ENCODE data around the gene TSPAN15. TPM values are rescaled to one million over a fixed set of nuclear protein-coding genes. Genes with fewer than 3 reads are reported as not detected.

The TSPAN15 gene
- total RNA-seq, 2 experiments from 2014 or later, result 0.58 to 1.2 TPM

DNA sequence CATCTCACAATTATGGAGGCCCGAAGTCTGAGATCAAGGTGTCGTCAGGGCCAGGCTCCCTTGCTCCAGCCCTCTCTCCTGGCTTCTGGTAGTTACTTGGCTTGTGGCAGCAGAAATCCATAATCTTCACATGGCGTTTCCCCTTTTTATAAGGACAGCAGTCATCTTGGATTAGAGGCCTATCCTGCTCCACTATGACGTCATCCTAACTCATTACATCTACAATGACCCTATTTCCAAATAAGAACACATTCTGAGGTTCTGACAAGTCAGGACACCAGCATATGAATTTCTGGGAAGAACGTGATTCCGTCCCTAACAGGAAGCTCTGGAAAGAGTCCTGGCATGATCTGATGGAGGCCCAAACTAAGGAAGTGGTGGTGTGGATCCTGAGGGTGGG, 86.2 kb downstream of the TSPAN15 start:
- ChIA-PET POLR2A (no interaction called here), CTCF (no interaction called here)
- intact Hi-C loops (cut with micrococcal nuclease), result no loop called here
- Mint-ChIP-seq H3K9me3 (peaks cover 6% of the 10 kb centered on the region), H3K27me3 (peaks cover 7% of the 10 kb centered on the region), H3K4me3 (no peak overlapping the region), H3K27ac (no peak overlapping the region), H3K4me1 (ENCODE audit: low read depth) (no peaks in the 10 kb centered on the region), H3K36me3 (ENCODE audit: low read depth) (no peaks in the 10 kb centered on the region)
- no peak for ATAC-seq
- DNase-seq, result no peak
- TF ChIP-seq, protein P1, sequence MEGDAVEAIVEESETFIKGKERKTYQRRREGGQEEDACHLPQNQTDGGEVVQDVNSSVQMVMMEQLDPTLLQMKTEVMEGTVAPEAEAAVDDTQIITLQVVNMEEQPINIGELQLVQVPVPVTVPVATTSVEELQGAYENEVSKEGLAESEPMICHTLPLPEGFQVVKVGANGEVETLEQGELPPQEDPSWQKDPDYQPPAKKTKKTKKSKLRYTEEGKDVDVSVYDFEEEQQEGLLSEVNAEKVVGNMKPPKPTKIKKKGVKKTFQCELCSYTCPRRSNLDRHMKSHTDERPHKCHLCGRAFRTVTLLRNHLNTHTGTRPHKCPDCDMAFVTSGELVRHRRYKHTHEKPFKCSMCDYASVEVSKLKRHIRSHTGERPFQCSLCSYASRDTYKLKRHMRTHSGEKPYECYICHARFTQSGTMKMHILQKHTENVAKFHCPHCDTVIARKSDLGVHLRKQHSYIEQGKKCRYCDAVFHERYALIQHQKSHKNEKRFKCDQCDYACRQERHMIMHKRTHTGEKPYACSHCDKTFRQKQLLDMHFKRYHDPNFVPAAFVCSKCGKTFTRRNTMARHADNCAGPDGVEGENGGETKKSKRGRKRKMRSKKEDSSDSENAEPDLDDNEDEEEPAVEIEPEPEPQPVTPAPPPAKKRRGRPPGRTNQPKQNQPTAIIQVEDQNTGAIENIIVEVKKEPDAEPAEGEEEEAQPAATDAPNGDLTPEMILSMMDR (IDR thresholded peaks at IDR 0.05), result no peak

DNA sequence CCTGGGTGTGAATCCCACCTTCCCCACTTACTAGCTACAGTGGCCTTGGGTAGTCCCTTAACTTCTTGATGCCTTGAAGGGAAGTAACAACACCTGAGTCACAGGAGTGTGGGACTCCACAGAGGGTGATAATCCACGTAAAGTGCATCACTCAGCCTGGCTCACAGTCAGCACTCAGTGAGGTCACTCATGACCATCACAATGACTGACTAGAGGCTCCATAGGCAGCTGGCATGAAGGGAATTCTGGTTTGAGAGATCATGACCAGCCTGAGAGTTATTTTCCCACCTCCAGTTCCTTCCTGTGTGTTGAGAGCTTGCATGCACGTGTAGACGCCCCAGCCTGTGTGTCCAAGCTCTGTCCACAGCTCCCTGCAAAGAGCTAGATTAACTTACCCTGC, 87.2 kb downstream of the TSPAN15 start:
- TF ChIP-seq, protein P1 (IDR thresholded peaks at IDR 0.05), result no peak
- no peak overlapping the region for H3K4me3 Mint-ChIP-seq
- no peaks in the 10 kb centered on the region for H3K4me1 Mint-ChIP-seq (ENCODE audit: low read depth)
- ATAC-seq (no peak), DNase-seq (no peak)
- POLR2A ChIA-PET, result no interaction called here
- no peak overlapping the region for H3K27ac Mint-ChIP-seq
- peaks cover 1% of the 10 kb centered on the region for H3K27me3 Mint-ChIP-seq
- CTCF ChIA-PET, result no interaction called here
- H3K9me3 Mint-ChIP-seq, result peaks cover 4% of the 10 kb centered on the region
- no peaks in the 10 kb centered on the region for H3K36me3 Mint-ChIP-seq (ENCODE audit: low read depth)
- intact Hi-C loops (cut with micrococcal nuclease), result no loop called here

DNA sequence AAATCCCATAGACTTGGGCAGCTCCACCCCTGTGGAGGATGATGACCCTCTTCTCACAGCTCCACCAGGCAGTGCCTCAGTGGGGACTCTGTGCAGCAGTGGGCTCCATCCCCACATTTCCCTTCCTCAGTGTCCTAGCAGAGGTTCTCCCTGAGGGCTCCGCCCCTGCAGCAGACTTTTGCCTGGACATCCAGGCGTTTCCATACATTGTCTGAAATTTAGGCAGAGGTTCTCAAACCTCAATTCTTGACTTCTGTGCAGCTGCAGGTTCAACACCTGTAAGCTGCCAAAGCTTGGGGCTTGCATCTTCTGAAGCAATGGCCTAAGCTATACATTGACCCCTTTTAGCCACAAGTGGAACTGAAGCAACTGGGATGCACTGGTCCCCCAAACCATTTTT, 90.2 kb downstream of the TSPAN15 start:
- ATAC-seq (no peak), DNase-seq (no peak)
- POLR2A ChIA-PET, result no interaction called here
- H3K4me3 Mint-ChIP-seq, result no peak overlapping the region
- H3K9me3 Mint-ChIP-seq, result peaks cover 4% of the 10 kb centered on the region
- peaks cover 3% of the 10 kb centered on the region for H3K27me3 Mint-ChIP-seq
- TF ChIP-seq, protein P1 (IDR thresholded peaks at IDR 0.05), result no peak
- intact Hi-C loops (cut with micrococcal nuclease), result no loop called here
- CTCF ChIA-PET, result interaction anchor here (1.2 kb wide), 1 partner anchor 26 kb away, joined by 3 read pairs; no protein-coding TSS in a partner anchor
- H3K4me1 Mint-ChIP-seq (ENCODE audit: low read depth), result no peaks in the 10 kb centered on the region
- H3K36me3 Mint-ChIP-seq (ENCODE audit: low read depth), result no peaks in the 10 kb centered on the region
- H3K27ac Mint-ChIP-seq, result no peak overlapping the region

DNA sequence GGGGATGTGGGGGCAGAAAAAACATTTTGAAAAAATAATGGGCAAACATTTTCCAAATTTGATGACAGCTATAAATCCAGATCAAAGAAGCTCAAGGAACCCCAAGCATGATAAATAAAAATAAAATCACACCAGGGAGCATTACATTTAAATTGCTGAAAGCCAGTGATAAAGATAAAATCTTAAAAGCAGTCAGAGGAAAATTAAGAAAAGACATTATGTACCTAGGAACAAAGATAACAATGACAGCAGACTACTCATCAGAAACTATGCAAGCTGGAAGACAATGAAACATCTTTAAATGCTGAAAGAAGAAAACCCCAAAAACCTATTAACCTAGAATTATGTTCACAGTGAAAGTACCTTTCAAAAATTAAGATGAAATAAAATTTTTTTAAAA, 98.7 kb downstream of the TSPAN15 start:
- no peaks in the 10 kb centered on the region for H3K4me1 Mint-ChIP-seq (ENCODE audit: low read depth)
- no peak for DNase-seq
- peaks cover 2% of the 10 kb centered on the region for H3K36me3 Mint-ChIP-seq (ENCODE audit: low read depth)
- peaks cover 22% of the 10 kb centered on the region for H3K9me3 Mint-ChIP-seq
- H3K27ac Mint-ChIP-seq, result no peak overlapping the region
- ChIA-PET CTCF (no interaction called here), POLR2A (no interaction called here)
- ATAC-seq, result no peak
- intact Hi-C loops (cut with micrococcal nuclease), result no loop called here
- peaks cover 4% of the 10 kb centered on the region for H3K27me3 Mint-ChIP-seq
- TF ChIP-seq, protein P1 (IDR thresholded peaks at IDR 0.05), result no peak
- no peak overlapping the region for H3K4me3 Mint-ChIP-seq

DNA sequence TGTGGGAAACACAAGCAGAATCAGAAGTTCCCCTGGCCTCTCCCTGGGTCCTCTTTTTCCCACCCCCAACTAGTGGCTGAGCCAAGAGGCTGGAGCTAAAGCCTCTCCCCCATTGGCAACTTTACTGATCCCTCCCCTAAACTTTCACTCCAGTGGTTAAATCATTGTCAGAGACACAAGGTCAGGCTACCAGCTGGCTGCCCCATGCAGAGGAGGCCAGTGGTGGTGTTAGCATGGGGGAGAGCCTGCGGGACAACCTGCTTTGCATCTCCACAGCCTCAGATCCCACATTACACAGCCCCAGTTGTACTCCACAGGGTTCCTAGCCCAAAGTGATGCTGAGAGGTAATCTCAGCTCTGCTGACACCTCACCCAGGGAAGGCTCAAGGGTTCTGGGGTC, 101.0 kb downstream of the TSPAN15 start:
- Mint-ChIP-seq H3K27me3 (peaks cover 3% of the 10 kb centered on the region), H3K9me3 (peaks cover 22% of the 10 kb centered on the region), H3K27ac (no peak overlapping the region), H3K4me1 (ENCODE audit: low read depth) (no peaks in the 10 kb centered on the region), H3K4me3 (no peak overlapping the region), H3K36me3 (ENCODE audit: low read depth) (peaks cover 2% of the 10 kb centered on the region)
- TF ChIP-seq, protein P1 (IDR thresholded peaks at IDR 0.05), result no peak
- intact Hi-C loops (cut with micrococcal nuclease), result no loop called here
- DNase-seq, result no peak
- ATAC-seq, result no peak
- ChIA-PET CTCF (interaction anchor here (1.1 kb wide), 1 partner anchor 92 kb away, joined by 3 read pairs; no protein-coding TSS in a partner anchor), POLR2A (no interaction called here)
